HG02943 (cell line): ENCODE results near the gene SYNGR3.

ENCODE experiments used
- ATAC-seq: cut with Tn5 transposase; IDR thresholded peaks from one replicate; pipeline ENCODE4 v1.9.1; 2021; ENCODE audit warnings: mild to moderate bottlenecking, low read depth, moderate library complexity; ENCODE audit not compliant: unreplicated experiment

Gene SYNGR3

DNA sequence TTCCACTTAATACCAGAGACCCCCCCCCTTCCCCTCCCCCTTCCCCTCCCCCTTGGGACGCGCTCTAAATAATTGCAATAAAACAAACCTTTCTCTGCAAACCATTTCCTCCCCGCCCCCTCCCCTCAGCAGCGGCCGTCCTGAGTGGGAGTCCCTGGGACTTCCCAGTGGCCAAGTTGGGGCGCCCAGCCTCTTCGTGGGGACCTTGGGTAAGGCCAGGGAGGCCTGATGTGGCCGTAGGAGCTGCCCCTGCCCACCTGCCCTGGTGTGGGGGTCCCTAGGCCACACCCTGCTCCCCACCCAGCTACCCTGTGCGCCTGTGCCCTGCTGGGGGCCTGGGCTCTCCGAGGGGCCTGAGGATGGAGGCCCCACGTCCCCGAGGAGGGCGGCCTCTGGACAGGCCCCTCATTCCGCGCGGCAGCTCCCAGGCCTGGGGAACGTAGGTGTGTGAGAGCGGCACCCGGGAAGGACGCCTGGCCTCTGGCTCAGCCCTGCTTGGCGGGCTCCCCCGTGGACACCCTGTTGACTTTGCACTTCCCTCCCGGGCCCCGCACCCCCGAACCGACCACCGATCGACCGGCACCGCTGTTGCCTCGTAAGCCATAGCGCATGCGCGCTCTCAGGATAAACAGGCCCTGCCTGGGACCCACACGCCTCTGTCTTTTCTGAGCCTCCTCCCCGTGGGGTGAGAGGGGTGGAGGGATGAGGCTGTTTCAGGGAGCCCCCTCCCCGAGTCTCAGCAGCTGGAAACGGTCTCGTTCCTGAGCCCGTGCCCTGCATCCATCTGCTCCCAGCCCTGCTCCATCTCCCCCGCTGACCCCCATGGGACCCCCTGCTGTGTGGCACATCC lies 48.8 kb downstream of the SYNGR3 start:
- ATAC-seq: no peak

DNA sequence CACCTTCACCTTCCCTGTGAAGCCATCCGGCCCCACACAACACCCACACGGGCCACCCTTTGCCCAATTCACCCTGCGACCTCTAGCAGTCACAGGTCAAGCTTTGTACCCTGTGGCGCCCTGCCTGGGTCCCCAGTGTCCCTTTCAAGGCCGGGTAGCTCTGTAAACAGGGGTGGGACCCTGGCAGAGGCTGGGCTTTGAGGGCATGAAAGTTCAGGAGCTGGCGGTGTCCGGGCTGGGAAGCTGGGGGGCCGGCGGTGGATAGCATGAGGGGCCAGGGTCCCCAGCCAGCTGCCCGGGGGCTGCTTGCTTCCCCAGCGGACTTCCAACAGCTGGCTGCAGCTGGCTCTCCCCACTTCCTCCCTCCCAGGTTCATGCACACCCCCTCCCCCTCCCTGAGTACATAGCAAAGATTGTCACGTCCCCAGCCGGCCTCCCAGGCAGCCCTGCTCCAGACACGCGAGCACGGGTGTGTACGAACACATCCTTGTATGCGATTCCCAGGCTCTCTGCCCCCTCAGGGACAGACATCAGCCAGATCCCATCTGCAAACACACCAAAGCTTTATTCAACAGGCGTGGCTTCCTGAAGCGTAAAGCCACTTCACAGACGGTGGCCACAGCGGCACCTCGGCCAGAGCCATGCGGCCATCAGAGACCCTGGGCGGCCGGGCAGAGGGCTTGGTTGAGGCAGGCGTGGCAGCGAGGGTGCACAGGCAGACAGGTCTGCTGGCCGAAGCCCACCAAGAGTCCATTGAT lies 49.7 kb downstream of the SYNGR3 start:
- ATAC-seq: no peak

DNA sequence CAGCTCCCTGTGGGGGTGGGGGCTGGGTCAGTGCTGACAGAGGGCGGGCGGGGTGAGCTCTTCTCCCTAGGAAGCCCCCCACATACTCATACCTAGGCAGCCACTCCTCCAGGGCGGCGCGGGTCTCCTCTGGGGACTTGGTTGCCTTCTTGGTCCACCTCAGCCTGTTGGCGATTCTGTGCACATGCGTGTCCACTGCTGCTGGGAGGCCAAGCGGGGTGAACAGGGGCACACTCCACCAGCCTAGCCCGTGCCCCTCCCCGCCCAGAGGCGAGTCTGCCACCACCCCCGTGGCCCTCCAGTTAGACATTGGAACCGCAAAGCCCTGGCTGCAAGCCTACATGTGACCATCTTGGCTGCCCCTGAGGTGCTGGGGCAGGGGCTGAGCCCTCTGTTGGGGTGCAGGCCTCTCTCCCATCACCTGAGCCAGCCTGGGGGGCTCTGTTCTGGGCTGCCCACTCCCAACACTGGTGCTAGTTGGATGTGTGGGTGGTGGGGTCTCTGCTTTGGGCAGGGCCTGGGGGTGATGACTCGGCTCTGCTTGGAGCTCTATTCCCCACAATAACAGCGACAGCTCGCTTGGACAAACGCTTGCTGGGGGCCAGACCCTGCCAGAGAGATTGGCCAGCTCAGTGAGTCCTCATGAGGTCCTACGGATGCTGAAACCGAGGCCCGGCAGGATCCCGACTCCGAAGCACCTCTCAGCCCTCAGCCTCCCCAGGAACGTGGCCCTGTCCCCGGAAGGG lies 50.4 kb downstream of the SYNGR3 start:
- ATAC-seq: no peak

- no peak for ATAC-seq
Observed at GRCh38 chr16:2040787-2041522, 51.2 kb downstream of the SYNGR3 start.

DNA sequence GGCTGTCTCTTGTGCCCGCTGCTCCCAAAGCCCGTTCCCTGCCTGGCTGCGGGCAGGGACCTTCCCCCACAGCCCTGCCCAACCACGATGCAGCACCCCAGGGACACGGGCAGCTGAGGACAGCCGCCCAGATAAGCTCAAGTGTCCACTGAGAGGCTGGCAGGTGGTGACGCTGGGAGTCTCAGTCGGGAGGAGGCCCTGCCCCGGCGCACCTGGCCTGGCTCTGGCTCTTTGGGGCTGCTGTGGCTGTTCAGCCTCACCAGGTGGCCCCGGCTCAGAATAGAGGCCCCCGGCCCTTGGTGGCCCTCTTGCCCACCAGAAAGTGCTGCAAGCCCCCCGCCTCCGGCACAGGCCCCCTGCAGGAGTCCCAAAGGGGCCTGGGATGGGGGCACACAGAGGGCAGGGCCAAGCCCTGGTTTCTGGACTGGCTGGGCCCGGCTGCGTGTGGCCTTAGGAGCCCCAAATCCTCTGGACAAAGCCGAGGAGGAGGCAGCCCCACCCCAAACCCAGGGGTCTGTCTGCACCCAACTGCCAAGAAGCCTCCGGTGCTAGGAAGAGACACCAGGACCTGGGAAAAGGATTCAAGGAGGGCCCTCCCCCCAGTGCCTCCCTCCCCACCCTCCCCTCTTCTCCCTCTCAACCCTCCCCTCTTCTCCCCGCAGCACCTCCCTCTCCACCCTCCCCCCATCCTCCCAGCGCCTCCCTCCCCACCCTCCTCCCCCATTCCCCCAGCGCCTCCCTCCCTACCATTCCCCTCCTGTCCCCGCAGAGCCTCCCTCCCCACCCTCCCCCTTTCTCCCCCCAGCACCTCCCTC lies 52.6 kb downstream of the SYNGR3 start:
- no peak for ATAC-seq

DNA sequence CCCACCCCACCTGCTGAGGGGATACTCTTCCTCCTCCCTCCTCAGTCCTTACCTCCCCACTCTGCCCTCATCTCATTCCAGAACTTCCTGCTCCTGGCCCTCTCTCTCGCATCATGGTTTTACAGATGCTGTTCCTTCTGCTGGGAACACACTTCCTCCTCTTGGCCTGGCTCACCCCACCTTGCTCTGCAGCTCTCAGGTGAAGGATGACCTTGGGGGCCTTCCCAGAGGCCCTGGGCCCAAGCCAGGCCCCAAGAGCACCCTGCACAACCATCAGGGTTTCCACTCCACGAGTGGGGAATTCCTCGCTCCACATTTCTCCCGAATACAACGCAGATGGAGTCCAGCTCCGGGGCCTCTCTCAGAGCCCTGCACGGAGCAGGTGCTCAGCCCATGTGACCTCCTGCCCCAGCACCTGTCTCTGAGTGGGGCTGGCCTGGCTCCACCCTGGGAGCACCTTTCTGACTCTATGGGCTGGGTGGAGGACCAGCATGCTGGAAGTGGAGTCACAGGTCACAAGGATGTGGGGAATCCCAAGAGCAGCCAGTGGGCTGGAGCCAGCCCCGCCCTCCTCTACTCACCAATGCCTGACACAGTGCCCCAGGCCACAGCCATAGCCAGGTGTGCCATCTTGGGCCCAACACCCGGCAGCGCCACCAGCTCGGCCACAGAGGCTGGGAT lies 53.4 kb downstream of the SYNGR3 start:
- ATAC-seq: no peak
